Measurements from ENCODE around the gene SNURF.

GRCh38 chr15:24919446-24919845 lies 35.3 kb upstream of the SNURF start:
- no peak for TF ChIP-seq CTCF (IDR thresholded peaks at IDR 0.05; ENCODE audit: low read depth, low read length, poor library complexity, severe bottlenecking)
- no peak for TF ChIP-seq EZH2phosphoT487 (IDR thresholded peaks at IDR 0.05; ENCODE audit: borderline replicate concordance, low read length)

All from DOHH2 (cell line).